ENCODE results near the gene TMEM17.

GRCh38 chr2:62505750-62506420 lies at the start of gene TMEM17:
- TF ChIP-seq POLR2AphosphoS5 (IDR thresholded peaks at IDR 0.05) (peak in 1 of 2 donors; percentile 64), CTCF (IDR thresholded peaks at IDR 0.05) (no peak), POLR2A (IDR thresholded peaks at IDR 0.05) (peak in 3 of 4 donors; percentile 24 to 68 (median 30)), EP300 (IDR thresholded peaks at IDR 0.05) (no peak)
